Stimulated activated CD4-positive, alpha-beta T cell treated with anti-CD3 and anti-CD28 coated beads, Interleukin-2, amount 100 ng/mL, for 48 hours (primary cell): ENCODE data around the gene CCDC86.

ENCODE experiments used
- DNase-seq, 2 donors: peaks; one replicate each; pipeline ENCODE4 v3.0.0-alpha.2; 2020

The CCDC86 gene

DNA sequence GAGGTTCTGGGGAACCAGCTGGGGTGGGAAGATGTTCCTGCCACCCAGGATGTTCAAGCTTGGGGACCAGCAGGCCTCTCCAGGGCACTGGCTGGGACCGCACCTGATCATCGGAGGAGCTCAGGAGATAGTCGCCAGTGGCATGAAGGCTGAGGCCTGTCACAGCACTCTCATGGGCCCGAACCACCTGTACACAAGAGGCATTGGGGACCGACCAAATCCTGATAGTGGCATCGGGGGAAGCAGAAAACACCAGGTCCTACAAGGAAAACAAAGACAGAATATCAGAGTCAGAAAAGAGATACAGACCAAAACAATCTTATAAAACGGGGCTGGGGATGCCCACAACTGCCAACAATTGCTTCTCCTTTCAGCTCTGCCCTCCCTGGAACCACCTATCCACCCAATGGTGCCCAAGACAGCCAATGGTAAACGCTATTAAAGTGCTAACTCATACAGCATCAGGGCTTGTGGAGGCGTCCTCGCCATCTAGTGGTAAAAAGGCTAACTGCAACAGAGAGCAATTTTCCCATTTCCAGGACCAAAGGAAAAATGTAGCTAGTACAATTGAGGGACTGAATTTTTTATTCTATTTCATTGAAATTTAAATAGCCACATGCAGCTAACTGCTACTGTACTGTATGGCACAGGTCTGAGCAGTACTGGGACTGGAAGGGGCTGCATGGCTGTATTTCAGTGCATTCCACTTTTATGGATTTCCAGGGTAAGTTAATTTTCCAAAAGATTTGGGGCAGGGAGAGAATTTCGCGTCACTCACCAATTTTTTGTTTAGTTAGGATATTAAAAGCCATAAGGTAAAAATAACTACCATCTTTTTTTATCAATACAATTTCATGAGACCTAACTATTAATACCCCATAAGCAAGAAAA is 57.4 kb downstream of the CCDC86 start:
- peak; percentile 15 to 35 for DNase-seq

DNA sequence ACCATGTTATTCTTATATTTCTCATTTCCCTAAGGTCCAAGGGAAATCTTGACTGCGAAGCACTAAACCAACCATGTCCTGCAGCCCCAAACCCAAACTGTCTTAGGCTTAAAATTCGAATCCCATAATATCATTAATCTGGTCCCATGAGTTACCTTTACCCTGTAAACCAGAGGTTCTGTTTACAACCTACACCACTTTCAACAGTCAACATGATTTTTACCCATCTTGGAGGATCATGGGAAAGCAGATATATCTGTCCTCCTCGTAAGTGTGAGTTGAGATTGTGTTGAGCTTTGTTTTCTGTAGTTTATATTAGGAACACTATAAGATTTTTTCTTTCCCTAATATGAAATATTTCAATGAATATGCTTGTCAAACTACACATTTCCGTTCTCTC is 58.1 kb downstream of the CCDC86 start:
- no peak for DNase-seq
